GM12878 (cell line): ENCODE results near the gene MACF1.

ENCODE experiments used
- BRCA1 ChIP-seq: IDR thresholded peaks from 2 replicates; pipeline ENCODE4 v1.6.1; 2011; ENCODE audit warnings: low read depth, low read length, improper control_type of control experiment
- EP300 ChIP-seq, 2 experiments: fragments of 150-350 bp in 1 of 2; IDR thresholded peaks; 2 replicates each; pipeline ENCODE4 v1.6.1; 2011 to 2012; ENCODE audit warnings: low read depth in 2 of 2, low read length in 2 of 2, borderline replicate concordance in 1 of 2, improper control_type of control experiment in 1 of 2, inconsistent platforms in 1 of 2; ENCODE audit not compliant: control insufficient read depth in 1 of 2
- ESRRA ChIP-seq: IDR thresholded peaks from 2 replicates; pipeline ENCODE4 v1.6.1; 2012; ENCODE audit warnings: mild to moderate bottlenecking, low read length, improper control_type of control experiment
- FOXM1 ChIP-seq: IDR thresholded peaks from 2 replicates; pipeline ENCODE4 v1.6.1; 2012; ENCODE audit warnings: low read depth, mild to moderate bottlenecking, inconsistent platforms, low read length, moderate library complexity
- NFYB ChIP-seq: IDR thresholded peaks from 2 replicates; pipeline ENCODE4 v1.6.1; 2011; ENCODE audit warnings: low read depth, mild to moderate bottlenecking, low read length, improper control_type of control experiment, moderate library complexity; ENCODE audit not compliant: insufficient read depth
- POU2F2 ChIP-seq: IDR thresholded peaks from 3 replicates; pipeline ENCODE4 v1.6.1; 2011; ENCODE audit warnings: low read depth, mild to moderate bottlenecking, low read length, borderline replicate concordance
- SMARCA5 ChIP-seq: fragments of 450-650 bp; IDR thresholded peaks from 2 replicates; pipeline ENCODE4 v1.6.1; 2017; ENCODE audit warnings: mild to moderate bottlenecking
- SP1 ChIP-seq: IDR thresholded peaks from one replicate; pipeline ENCODE4 v1.6.1; 2011; ENCODE audit warnings: low read depth, low read length
- SUZ12 ChIP-seq: fragments of 200-600 bp; sonication (generic); IDR thresholded peaks from one replicate; pipeline ENCODE4 v1.6.1; 2018; ENCODE audit warnings: antibody characterized with exemption, mild to moderate bottlenecking; ENCODE audit not compliant: unreplicated experiment
- ZNF274 ChIP-seq: IDR thresholded peaks from one replicate; pipeline ENCODE4 v1.8.0; 2011; ENCODE audit not compliant: insufficient read length, insufficient read depth
- TF ChIP-seq, protein P1 (sequence below): IDR thresholded peaks from 2 replicates; pipeline ENCODE4 v1.6.1; 2012; ENCODE audit warnings: low read length, inconsistent platforms
- TF ChIP-seq, protein P2 (sequence below): IDR thresholded peaks from 2 replicates; pipeline ENCODE4 v1.6.1; 2011; ENCODE audit warnings: low read depth, low read length, improper control_type of control experiment, borderline replicate concordance

DNA sequence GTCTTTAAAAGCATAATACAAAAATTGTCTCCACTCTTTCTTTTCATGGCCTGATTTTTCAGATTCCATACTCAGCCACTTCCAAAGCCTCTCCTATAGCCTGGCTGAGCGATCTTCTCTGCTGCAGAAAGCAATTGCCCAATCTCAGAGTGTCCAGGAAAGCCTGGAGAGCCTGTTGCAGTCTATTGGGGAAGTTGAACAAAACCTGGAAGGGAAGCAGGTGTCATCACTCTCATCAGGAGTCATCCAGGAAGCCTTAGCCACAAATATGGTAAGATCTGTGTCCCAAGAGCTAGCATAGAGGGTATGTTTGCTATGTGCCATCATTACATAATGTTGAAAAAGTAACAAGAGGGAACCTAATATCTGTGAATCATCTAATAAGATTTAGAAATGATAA lies 156.2 kb downstream of the MACF1 start:
- no peak for TF ChIP-seq BRCA1
- TF ChIP-seq SP1: no peak
- no peak for TF ChIP-seq POU2F2
- TF ChIP-seq EP300 (IDR thresholded peaks at IDR 0.05; ENCODE audit: borderline replicate concordance in 1 of 2, control insufficient read depth in 1 of 2, low read depth in 2 of 2, low read length in 2 of 2): no peak
- TF ChIP-seq, protein P1, sequence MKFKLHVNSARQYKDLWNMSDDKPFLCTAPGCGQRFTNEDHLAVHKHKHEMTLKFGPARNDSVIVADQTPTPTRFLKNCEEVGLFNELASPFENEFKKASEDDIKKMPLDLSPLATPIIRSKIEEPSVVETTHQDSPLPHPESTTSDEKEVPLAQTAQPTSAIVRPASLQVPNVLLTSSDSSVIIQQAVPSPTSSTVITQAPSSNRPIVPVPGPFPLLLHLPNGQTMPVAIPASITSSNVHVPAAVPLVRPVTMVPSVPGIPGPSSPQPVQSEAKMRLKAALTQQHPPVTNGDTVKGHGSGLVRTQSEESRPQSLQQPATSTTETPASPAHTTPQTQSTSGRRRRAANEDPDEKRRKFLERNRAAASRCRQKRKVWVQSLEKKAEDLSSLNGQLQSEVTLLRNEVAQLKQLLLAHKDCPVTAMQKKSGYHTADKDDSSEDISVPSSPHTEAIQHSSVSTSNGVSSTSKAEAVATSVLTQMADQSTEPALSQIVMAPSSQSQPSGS: no peak
- no peak for TF ChIP-seq ESRRA
- TF ChIP-seq, protein P2, sequence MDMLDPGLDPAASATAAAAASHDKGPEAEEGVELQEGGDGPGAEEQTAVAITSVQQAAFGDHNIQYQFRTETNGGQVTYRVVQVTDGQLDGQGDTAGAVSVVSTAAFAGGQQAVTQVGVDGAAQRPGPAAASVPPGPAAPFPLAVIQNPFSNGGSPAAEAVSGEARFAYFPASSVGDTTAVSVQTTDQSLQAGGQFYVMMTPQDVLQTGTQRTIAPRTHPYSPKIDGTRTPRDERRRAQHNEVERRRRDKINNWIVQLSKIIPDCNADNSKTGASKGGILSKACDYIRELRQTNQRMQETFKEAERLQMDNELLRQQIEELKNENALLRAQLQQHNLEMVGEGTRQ: no peak
- TF ChIP-seq SMARCA5: no peak
- TF ChIP-seq FOXM1: no peak
- TF ChIP-seq SUZ12: no peak
- TF ChIP-seq NFYB: no peak
- no peak for TF ChIP-seq ZNF274
